ENCODE data around the gene DNMT1.

DNA sequence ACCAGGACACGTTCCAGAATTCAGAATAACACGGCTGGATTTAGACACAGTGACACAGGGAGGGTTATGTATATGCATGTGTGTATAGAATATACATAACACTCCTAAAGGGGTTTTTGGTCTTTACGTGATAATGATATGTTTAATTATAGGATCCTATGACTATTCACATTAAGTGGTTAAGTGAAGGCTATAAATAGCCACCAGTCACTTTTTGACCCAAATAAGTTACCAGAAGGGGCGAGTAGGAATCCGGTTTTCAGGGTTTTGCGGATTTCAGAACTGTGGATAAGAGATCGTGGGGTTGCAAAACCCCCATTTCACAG, 99.2 kb downstream of the DNMT1 start:
- TF ChIP-seq, protein P1, sequence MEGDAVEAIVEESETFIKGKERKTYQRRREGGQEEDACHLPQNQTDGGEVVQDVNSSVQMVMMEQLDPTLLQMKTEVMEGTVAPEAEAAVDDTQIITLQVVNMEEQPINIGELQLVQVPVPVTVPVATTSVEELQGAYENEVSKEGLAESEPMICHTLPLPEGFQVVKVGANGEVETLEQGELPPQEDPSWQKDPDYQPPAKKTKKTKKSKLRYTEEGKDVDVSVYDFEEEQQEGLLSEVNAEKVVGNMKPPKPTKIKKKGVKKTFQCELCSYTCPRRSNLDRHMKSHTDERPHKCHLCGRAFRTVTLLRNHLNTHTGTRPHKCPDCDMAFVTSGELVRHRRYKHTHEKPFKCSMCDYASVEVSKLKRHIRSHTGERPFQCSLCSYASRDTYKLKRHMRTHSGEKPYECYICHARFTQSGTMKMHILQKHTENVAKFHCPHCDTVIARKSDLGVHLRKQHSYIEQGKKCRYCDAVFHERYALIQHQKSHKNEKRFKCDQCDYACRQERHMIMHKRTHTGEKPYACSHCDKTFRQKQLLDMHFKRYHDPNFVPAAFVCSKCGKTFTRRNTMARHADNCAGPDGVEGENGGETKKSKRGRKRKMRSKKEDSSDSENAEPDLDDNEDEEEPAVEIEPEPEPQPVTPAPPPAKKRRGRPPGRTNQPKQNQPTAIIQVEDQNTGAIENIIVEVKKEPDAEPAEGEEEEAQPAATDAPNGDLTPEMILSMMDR (IDR thresholded peaks at IDR 0.05), result no peak
- no peak for TF ChIP-seq POLR2A (IDR thresholded peaks at IDR 0.05)

Data from testis (tissue), 2 donors.